ENCODE results near the gene ITPR2.

- TF ChIP-seq CTCF (IDR thresholded peaks at IDR 0.05) (no peak), POLR2A (IDR thresholded peaks at IDR 0.05) (no peak)
Observed at GRCh38 chr12:26648999-26649398, 184.0 kb downstream of the ITPR2 start.

All from adrenal gland (tissue), 5 donors.